Left ventricle myocardium inferior (tissue), 1 donor: Measurements from ENCODE around the gene UNK. TPM values are rescaled to one million over a fixed set of nuclear protein-coding genes. Genes with fewer than 3 reads are reported as not detected.

Experiments
- DNase-seq: peaks from one replicate; pipeline ENCODE4 v3.0.0-alpha.2; 2020
- H3K27ac ChIP-seq: fragments of 200-600 bp; replicated peaks from 2 replicates; pipeline ENCODE4 v1.8.0; 2021
- H3K27me3 ChIP-seq: fragments of 200-600 bp; 2 replicates; pipeline ENCODE4 v1.8.0; 2021; ENCODE audit warnings: low read depth
- H3K36me3 ChIP-seq: fragments of 200-600 bp; 2 replicates; pipeline ENCODE4 v1.8.0; 2021
- H3K4me1 ChIP-seq: fragments of 200-600 bp; 2 replicates; pipeline ENCODE4 v1.8.0; 2021
- H3K4me3 ChIP-seq: fragments of 200-600 bp; 2 replicates; pipeline ENCODE4 v1.8.0; 2021; ENCODE audit warnings: mild to moderate bottlenecking, moderate library complexity
- H3K9me3 ChIP-seq: fragments of 200-600 bp; replicated peaks from 2 replicates; pipeline ENCODE4 v1.8.0; 2021
- intact Hi-C: fragments of 100-400 bp; cut with micrococcal nuclease; formaldehyde crosslinking; loops from one replicate; pipeline ENCODE4 v1.11.0; 2022
- total RNA-seq: library from RNA; stranded (reverse); fragmentation: NEBNext Ultra II Directional; extraction: Animal tissue kit (Norgen Biotek cat#: 25700); gene quantifications from one replicate; pipeline ENCODE4 v1.2.1, GENCODE V29; 2021
- TF ChIP-seq, protein P1 (sequence below): fragments of 200-600 bp; IDR thresholded peaks from 2 replicates; pipeline ENCODE4 v1.8.0; 2021; ENCODE audit warnings: antibody characterized with exemption, mild to moderate bottlenecking, borderline replicate concordance
- donor health status: DM: no; HTN: yes; CAD: no; lungs with severe emphysema.

UNK gene
- total RNA-seq, 1 donor from 2014 or later: 14.7 TPM

GRCh38 chr17:75824050-75824552 is 39.5 kb downstream of the UNK start:
- H3K4me1 ChIP-seq: peaks cover 56% of the 10 kb centered on the region
- H3K4me3 ChIP-seq: no peak overlapping the region
- peak overlapping the region; percentile 8 for H3K27ac ChIP-seq
- intact Hi-C loops: no loop called here
- peaks cover 65% of the 10 kb centered on the region for H3K36me3 ChIP-seq
- H3K27me3 ChIP-seq: no peaks in the 10 kb centered on the region
- DNase-seq: no peak
- TF ChIP-seq, protein P1, sequence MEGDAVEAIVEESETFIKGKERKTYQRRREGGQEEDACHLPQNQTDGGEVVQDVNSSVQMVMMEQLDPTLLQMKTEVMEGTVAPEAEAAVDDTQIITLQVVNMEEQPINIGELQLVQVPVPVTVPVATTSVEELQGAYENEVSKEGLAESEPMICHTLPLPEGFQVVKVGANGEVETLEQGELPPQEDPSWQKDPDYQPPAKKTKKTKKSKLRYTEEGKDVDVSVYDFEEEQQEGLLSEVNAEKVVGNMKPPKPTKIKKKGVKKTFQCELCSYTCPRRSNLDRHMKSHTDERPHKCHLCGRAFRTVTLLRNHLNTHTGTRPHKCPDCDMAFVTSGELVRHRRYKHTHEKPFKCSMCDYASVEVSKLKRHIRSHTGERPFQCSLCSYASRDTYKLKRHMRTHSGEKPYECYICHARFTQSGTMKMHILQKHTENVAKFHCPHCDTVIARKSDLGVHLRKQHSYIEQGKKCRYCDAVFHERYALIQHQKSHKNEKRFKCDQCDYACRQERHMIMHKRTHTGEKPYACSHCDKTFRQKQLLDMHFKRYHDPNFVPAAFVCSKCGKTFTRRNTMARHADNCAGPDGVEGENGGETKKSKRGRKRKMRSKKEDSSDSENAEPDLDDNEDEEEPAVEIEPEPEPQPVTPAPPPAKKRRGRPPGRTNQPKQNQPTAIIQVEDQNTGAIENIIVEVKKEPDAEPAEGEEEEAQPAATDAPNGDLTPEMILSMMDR: no peak
- no peaks in the 10 kb centered on the region for H3K9me3 ChIP-seq

GRCh38 chr17:75824666-75825065 is 40.1 kb downstream of the UNK start:
- Histone ChIP-seq H3K27me3 (no peaks in the 10 kb centered on the region), H3K9me3 (no peaks in the 10 kb centered on the region), H3K4me1 (peaks cover 52% of the 10 kb centered on the region), H3K4me3 (no peak overlapping the region), H3K36me3 (peaks cover 60% of the 10 kb centered on the region), H3K27ac (peak overlapping the region; percentile 62)
- TF ChIP-seq, protein P1: no peak
- intact Hi-C loops: no loop called here
- no peak for DNase-seq

- Histone ChIP-seq H3K27me3 (no peaks in the 10 kb centered on the region), H3K27ac (peak overlapping the region; percentile 62), H3K9me3 (no peaks in the 10 kb centered on the region), H3K36me3 (peaks cover 60% of the 10 kb centered on the region), H3K4me1 (peaks cover 47% of the 10 kb centered on the region), H3K4me3 (no peak overlapping the region)
- TF ChIP-seq, protein P1: no peak
- intact Hi-C loops: no loop called here
- no peak for DNase-seq
Measured at GRCh38 chr17:75825149-75825552, 40.5 kb downstream of the UNK start.

GRCh38 chr17:75825748-75826370 is 41.3 kb downstream of the UNK start:
- H3K36me3 ChIP-seq: peaks cover 55% of the 10 kb centered on the region
- no peaks in the 10 kb centered on the region for H3K9me3 ChIP-seq
- H3K27ac ChIP-seq: peak overlapping the region; percentile 62
- intact Hi-C loops: no loop called here
- TF ChIP-seq, protein P1: no peak
- no peaks in the 10 kb centered on the region for H3K27me3 ChIP-seq
- no peak for DNase-seq
- H3K4me1 ChIP-seq: peaks cover 40% of the 10 kb centered on the region
- H3K4me3 ChIP-seq: no peak overlapping the region

DNA sequence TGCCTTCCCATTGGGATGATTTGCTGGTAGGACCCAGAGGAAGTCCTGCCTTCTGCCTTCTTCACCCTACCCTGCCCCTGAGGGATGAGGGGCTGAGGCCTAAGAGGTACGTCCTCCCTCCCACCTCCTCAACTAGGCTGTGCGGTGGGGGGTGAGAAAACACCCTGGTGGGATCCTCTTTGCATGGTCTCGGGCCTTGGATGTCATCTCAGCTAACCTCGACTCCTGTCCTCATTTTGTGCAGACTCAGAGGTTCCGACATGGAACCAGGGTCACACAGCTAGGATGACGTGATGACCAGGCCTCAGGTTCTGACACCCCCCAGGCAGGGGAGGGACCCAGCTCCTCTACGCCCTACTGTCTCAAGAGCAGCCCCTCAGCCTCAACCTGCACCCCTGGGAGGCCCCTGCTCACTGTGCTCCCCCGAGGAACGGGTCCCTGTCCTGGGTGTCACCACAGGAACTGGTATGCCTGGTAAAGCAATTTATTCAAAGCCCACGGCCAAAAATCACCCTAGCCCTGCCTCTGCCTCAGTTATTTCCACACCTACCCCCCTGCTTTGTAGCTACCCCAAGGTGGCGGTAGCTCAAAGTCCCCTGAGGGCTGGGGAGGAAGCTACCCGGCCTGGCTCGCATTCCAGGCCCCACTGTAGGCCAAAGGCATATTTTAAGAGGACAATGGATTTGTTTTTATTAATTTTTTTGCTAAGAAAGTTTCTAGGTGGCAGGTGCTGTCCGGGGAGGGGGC is 42.1 kb downstream of the UNK start:
- DNase-seq: no peak
- Histone ChIP-seq H3K27ac (peak overlapping the region; percentile 90), H3K27me3 (no peaks in the 10 kb centered on the region), H3K9me3 (no peaks in the 10 kb centered on the region), H3K36me3 (peaks cover 46% of the 10 kb centered on the region), H3K4me1 (peaks cover 40% of the 10 kb centered on the region), H3K4me3 (peak overlapping the region; percentile 61)
- intact Hi-C loops: no loop called here
- TF ChIP-seq, protein P1: no peak
